ENCODE results near the gene TMEM144. TPM values are rescaled to one million over a fixed set of nuclear protein-coding genes. Genes with fewer than 3 reads are reported as not detected.

The TMEM144 gene
- total RNA-seq, 1 donor from 2014 or later, result 7.1 TPM

DNA sequence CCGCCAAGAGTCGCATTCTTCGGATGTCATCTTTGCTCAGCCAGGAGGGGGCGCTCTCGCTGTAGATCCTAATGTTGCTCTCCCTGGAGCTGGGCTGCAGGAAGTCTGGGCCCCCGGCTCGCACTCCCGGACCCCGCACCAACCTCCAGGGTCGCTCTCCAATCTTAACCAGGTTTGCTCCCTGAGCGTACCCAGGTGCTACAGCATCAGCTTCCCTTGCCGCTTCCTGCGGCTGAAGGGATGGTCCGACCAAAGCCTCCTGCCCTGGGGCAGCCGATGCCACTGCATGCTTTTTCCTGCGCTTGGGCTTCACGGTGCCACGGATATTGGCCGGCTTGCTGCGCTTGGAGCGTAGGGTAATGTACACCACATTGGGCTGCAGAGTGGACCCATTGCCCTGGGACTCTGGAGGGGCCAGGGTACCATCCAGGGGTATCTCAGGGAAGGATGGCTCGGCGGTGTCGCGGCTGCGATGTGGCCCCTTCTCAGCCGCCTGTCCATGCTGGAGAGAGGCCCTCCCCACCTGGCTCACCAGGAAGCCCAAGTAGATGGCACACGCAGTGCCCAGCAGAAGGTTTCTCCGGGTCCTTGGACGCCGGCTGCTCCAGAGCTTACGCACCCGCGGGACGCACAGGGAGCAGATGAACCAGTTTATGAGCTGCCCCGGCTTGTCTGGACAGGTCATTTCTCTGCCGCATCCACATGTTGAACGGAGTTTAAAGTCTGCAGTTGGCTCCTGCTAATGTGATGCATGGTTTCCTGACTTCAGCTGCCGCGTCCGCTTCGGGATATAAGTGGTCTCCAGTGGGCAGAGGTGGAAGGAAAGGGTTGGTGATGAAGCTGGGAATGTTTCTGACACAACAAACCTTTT lies 39.4 kb upstream of the TMEM144 start:
- peak overlapping the region; percentile 89 for H3K4me3 Mint-ChIP-seq
- peak overlapping the region; percentile 39 for H3K27ac Mint-ChIP-seq
- no peaks in the 10 kb centered on the region for H3K27me3 Mint-ChIP-seq
- peaks cover 4% of the 10 kb centered on the region for H3K36me3 Mint-ChIP-seq
- TF ChIP-seq, protein P1, sequence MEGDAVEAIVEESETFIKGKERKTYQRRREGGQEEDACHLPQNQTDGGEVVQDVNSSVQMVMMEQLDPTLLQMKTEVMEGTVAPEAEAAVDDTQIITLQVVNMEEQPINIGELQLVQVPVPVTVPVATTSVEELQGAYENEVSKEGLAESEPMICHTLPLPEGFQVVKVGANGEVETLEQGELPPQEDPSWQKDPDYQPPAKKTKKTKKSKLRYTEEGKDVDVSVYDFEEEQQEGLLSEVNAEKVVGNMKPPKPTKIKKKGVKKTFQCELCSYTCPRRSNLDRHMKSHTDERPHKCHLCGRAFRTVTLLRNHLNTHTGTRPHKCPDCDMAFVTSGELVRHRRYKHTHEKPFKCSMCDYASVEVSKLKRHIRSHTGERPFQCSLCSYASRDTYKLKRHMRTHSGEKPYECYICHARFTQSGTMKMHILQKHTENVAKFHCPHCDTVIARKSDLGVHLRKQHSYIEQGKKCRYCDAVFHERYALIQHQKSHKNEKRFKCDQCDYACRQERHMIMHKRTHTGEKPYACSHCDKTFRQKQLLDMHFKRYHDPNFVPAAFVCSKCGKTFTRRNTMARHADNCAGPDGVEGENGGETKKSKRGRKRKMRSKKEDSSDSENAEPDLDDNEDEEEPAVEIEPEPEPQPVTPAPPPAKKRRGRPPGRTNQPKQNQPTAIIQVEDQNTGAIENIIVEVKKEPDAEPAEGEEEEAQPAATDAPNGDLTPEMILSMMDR (conservative IDR thresholded peaks at IDR 0.05), result peak; percentile 69
- H3K4me1 Mint-ChIP-seq (ENCODE audit: unreplicated experiment), result peaks cover 31% of the 10 kb centered on the region
- peak; percentile 74 for DNase-seq (ENCODE audit: extremely low spot score, unreplicated experiment)
- H3K9me3 Mint-ChIP-seq, result no peaks in the 10 kb centered on the region

DNA sequence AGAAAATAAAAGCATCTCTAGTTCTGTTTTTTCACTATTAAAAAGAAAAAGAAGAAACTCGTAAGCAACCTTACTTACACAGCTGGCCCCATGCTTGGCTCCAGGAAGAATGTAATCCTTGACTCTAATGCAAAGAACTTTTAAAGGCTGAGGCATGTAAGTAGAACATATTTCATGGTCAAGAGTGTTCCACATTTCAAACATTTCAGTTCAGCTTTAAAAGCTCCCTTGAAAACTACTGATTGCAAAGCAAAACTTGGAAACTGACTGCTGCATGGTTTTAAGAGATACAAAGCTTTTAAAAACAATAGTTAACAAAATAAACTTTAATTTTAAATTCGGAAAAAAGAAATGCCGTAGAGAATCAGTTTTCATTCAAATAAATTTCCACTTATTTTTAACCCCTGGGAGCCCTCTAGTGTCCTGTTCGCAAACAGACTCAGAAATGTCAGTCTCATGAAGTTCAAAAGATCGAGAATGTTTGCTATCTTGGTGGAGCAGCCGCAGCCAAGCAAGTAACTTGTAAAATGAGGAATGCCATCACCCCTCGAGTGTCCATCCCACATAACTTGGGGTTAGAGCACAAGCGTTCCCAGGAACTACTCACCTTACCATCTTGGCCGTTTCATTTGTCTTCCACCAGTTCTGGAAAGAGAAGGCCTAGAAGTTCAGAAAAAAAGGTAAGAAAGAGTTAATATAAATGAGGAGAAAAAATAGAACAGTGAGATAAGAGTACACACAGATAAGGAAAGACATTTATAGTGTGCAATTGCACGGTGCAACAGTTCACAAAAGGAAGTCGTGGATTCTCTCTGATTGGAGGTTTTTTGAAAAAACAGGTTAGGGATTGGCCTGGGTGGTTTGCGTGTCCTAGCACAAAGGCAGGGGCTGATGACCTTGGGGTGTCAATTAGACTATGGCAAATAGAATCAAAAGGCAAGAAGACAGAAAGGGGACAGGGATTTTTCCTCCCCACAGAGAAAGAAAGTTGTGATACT lies 37.7 kb upstream of the TMEM144 start, which contains the start of gene GASK1B:
GASK1B (minus strand) TSS at position 765 of the 998 bp plus-strand sequence. CDS start 1,650 bp downstream, outside the sequence.
- peaks cover 4% of the 10 kb centered on the region for H3K36me3 Mint-ChIP-seq
- DNase-seq (ENCODE audit: extremely low spot score, unreplicated experiment), result no peak
- TF ChIP-seq, protein P1 (conservative IDR thresholded peaks at IDR 0.05), result peak; percentile 83
- peak within 1 kb of the TSS; percentile 89 for H3K4me3 Mint-ChIP-seq
- H3K9me3 Mint-ChIP-seq, result no peaks in the 10 kb centered on the region
- H3K4me1 Mint-ChIP-seq (ENCODE audit: unreplicated experiment), result peaks cover 32% of the 10 kb centered on the region
- no peaks in the 10 kb centered on the region for H3K27me3 Mint-ChIP-seq
- H3K27ac Mint-ChIP-seq, result peak within 1 kb of the TSS; percentile 73

DNA sequence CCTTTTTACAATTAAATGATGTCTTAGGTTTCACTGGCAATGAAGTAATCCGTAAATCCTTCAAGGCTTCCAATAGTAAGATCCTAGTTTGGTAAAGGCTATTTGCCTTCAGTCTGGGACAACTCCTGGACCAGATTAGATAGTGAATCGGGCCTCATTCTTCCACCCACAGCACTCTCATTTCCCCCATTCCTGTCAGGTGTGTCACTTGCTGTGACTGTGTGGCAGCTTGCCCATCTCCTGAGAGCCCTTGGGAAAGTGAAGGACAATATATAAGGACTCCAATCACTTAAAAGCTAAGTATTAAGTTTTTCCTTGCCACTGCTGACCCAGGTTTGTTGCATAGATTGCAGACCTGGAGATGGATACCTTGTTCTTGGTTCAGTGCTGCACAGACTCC lies 34.2 kb upstream of the TMEM144 start:
- no peak for DNase-seq (ENCODE audit: extremely low spot score, unreplicated experiment)
- TF ChIP-seq, protein P1 (conservative IDR thresholded peaks at IDR 0.05), result no peak
- peak overlapping the region; percentile 10 for H3K27ac Mint-ChIP-seq
- no peaks in the 10 kb centered on the region for H3K9me3 Mint-ChIP-seq
- H3K4me1 Mint-ChIP-seq (ENCODE audit: unreplicated experiment), result peaks cover 22% of the 10 kb centered on the region
- peak overlapping the region; percentile 1 for H3K4me3 Mint-ChIP-seq
- no peaks in the 10 kb centered on the region for H3K27me3 Mint-ChIP-seq
- H3K36me3 Mint-ChIP-seq, result no peaks in the 10 kb centered on the region

DNA sequence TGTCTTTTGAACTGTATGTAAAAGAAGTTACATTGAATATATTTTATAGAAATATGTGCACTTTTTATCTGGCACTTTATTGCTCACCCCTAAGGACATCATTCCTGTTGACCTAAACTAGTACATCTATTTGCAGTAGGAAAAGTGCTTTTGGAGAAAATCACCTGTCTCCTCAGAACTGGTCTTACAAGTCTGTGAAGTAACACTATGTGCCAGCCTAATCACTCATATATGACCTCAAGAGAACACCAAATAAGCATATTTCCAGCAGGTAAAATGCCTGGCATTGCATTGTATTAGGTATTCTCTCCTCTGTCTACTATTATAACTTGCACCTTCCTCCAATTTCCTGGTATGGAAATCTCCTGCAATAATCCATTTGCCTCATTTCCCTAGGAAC lies 33.5 kb upstream of the TMEM144 start:
- DNase-seq (ENCODE audit: extremely low spot score, unreplicated experiment), result no peak
- Mint-ChIP-seq H3K9me3 (no peaks in the 10 kb centered on the region), H3K27me3 (no peaks in the 10 kb centered on the region), H3K27ac (peak overlapping the region; percentile 10), H3K4me1 (ENCODE audit: unreplicated experiment) (peaks cover 18% of the 10 kb centered on the region), H3K36me3 (no peaks in the 10 kb centered on the region), H3K4me3 (no peak overlapping the region)
- TF ChIP-seq, protein P1 (conservative IDR thresholded peaks at IDR 0.05), result no peak

DNA sequence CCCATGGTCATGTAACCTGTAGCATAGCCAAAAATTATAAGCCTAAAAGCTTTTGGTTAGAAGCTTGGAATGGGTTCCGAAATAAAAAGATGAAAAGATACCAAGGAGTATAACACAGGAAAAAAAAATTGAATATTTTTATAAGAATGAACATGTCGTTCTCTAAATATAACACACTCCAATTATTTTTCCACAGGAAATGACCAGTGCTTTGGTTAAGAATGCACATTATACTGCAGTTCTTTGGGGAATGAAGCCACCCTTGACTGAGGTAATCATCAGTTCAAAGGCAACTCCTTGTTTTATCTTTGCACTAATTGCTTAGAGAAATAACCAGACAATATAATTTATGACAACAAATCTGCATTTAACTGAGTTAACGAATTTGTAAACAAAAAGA lies 30.8 kb upstream of the TMEM144 start:
- H3K4me3 Mint-ChIP-seq, result no peak overlapping the region
- DNase-seq (ENCODE audit: extremely low spot score, unreplicated experiment), result no peak
- TF ChIP-seq, protein P1 (conservative IDR thresholded peaks at IDR 0.05), result no peak
- H3K27me3 Mint-ChIP-seq, result no peaks in the 10 kb centered on the region
- no peak overlapping the region for H3K27ac Mint-ChIP-seq
- H3K36me3 Mint-ChIP-seq, result no peaks in the 10 kb centered on the region
- peaks cover 7% of the 10 kb centered on the region for H3K4me1 Mint-ChIP-seq (ENCODE audit: unreplicated experiment)
- H3K9me3 Mint-ChIP-seq, result no peaks in the 10 kb centered on the region
